ENCODE data around the gene RABAC1.
"Not testable (repeated sequence)": the region's sequence is repeated elsewhere in the genome, so short reads cannot be mapped to it uniquely, and the experiment has no call there.

The RABAC1 gene

GRCh38 chr19:41927497-41928192 lies 31.5 kb downstream of the RABAC1 start:
- no peak for DNase-seq

- no peak for DNase-seq
Measured at GRCh38 chr19:41926763-41927496, 32.2 kb downstream of the RABAC1 start.

- no peak for DNase-seq
Measured at GRCh38 chr19:41926028-41926762, 32.9 kb downstream of the RABAC1 start.

GRCh38 chr19:41925208-41926003 lies 33.7 kb downstream of the RABAC1 start:
- DNase-seq, result no peak

GRCh38 chr19:41924151-41925145 lies 34.7 kb downstream of the RABAC1 start:
- DNase-seq, result no peak

GRCh38 chr19:41923045-41923788 lies 35.9 kb downstream of the RABAC1 start:
- DNase-seq, result no peak

GRCh38 chr19:41922585-41922984 lies 36.5 kb downstream of the RABAC1 start:
- no peak for DNase-seq

GRCh38 chr19:41921577-41922576 lies 37.2 kb downstream of the RABAC1 start:
- DNase-seq, result no peak

GRCh38 chr19:41920882-41921576 lies 38.1 kb downstream of the RABAC1 start:
- DNase-seq, result no peak

GRCh38 chr19:41919948-41920712 lies 39.0 kb downstream of the RABAC1 start:
- DNase-seq, result no peak

- no peak for DNase-seq
Measured at GRCh38 chr19:41918653-41919244, 40.4 kb downstream of the RABAC1 start.

GRCh38 chr19:41918095-41918494 lies 41.0 kb downstream of the RABAC1 start:
- no peak for DNase-seq

- DNase-seq, result no peak
Measured at GRCh38 chr19:41917676-41918075, 41.4 kb downstream of the RABAC1 start.

- no peak for DNase-seq
Measured at GRCh38 chr19:41915776-41916414, 43.2 kb downstream of the RABAC1 start.

- no peak for DNase-seq
Measured at GRCh38 chr19:41915021-41915775, 43.9 kb downstream of the RABAC1 start.

GRCh38 chr19:41914424-41914834 lies 44.7 kb downstream of the RABAC1 start:
- not testable (repeated sequence) for DNase-seq
